Activated CD4-positive, alpha-beta T cell treated with anti-CD3 and anti-CD28 coated beads, Interleukin-2, amount 50 U/mL, for 24 hours (primary cell): ENCODE data around the gene TDRD12.
"Not testable (repeated sequence)": the region's sequence is repeated elsewhere in the genome, so short reads cannot be mapped to it uniquely, and the experiment has no call there.

Experiments
- DNase-seq, 2 donors: peaks; one replicate each; pipeline ENCODE4 v3.0.0-alpha.2; 2020; ENCODE audit warnings: low read depth in 1 of 2, low spot score in 1 of 2

The TDRD12 gene

GRCh38 chr19:32866564-32867265 lies 147.1 kb downstream of the TDRD12 start:
- no peak for DNase-seq

GRCh38 chr19:32867436-32867835 lies 147.9 kb downstream of the TDRD12 start:
- DNase-seq, result not testable (repeated sequence)

GRCh38 chr19:32868206-32868950 lies 148.8 kb downstream of the TDRD12 start:
- no peak for DNase-seq

- no peak for DNase-seq
These were observed 149.9 kb downstream of the TDRD12 start, which contains the start of gene SLC7A9 for GRCh38 chr19:32869369-32869965. TSS of gene SLC7A9 (minus strand) at chr19:32869767. CDS start at chr19:32868534, 1,233 bp downstream.

GRCh38 chr19:32869966-32870573 lies 150.5 kb downstream of the TDRD12 start:
- DNase-seq, result no peak

GRCh38 chr19:32870981-32871451 lies 151.4 kb downstream of the TDRD12 start:
- DNase-seq, result no peak

GRCh38 chr19:32872391-32872790 lies 152.8 kb downstream of the TDRD12 start:
- DNase-seq, result no peak

- DNase-seq, result no peak
These were observed 153.8 kb downstream of the TDRD12 start for GRCh38 chr19:32873247-32873959.

- DNase-seq, result no peak
These were observed 155.0 kb downstream of the TDRD12 start for GRCh38 chr19:32874605-32875004.

GRCh38 chr19:32875428-32875827 lies 155.9 kb downstream of the TDRD12 start:
- DNase-seq, result no peak

GRCh38 chr19:32876236-32876918 lies 156.8 kb downstream of the TDRD12 start:
- DNase-seq, result no peak

GRCh38 chr19:32876919-32877285 lies 157.3 kb downstream of the TDRD12 start:
- no peak for DNase-seq
